IMR-90 (cell line): Measurements from ENCODE around the gene PLCL1. TPM values are rescaled to one million over a fixed set of nuclear protein-coding genes. Genes with fewer than 3 reads are reported as not detected.

ENCODE experiments used
- ATAC-seq: fragments of 200-7000 bp; cut with Tn5 transposase; 2 replicates; pipeline ENCODE4 v1.9.1; 2020; ENCODE audit warnings: low read depth, mild to moderate bottlenecking, moderate library complexity
- BruUV-seq: library from RNA; stranded (reverse); fragments of 400-500 nt; replicated peaks from 2 replicates; lab custom pipeline; 2021; lab: Mats Ljungman, UMichigan
- CTCF ChIA-PET: fragments of 300-600 bp; formaldehyde crosslinking; extraction: SDS; loops from one replicate; lab custom pipeline; 2021; ENCODE audit warnings: antibody characterized with exemption; lab: Yijun Ruan, JAX
- POLR2A ChIA-PET: fragments of 300-600 bp; sonication (Branson Sonifier 250); formaldehyde crosslinking; loops from one replicate; lab custom pipeline; 2022; ENCODE audit warnings: antibody characterized with exemption; ENCODE audit not compliant: unreplicated experiment; lab: Charles Lee
- DNase-seq: peaks from one replicate; pipeline ENCODE4 v3.0.0; 2013
- H2AFZ ChIP-seq: replicated peaks from 2 replicates; pipeline ENCODE3; 2013; ENCODE audit warnings: low read length, mild to moderate bottlenecking; ENCODE audit not compliant: poor library complexity
- H2AK5ac ChIP-seq: 2 replicates; pipeline ENCODE4 v1.6.1; 2013; ENCODE audit warnings: low read depth, low read length, inconsistent platforms
- H2AK9ac ChIP-seq: replicated peaks from 2 replicates; pipeline ENCODE3; 2013; ENCODE audit warnings: mild to moderate bottlenecking, low read depth, low read length, moderate library complexity; ENCODE audit not compliant: poor library complexity
- H2BK120ac ChIP-seq: 2 replicates; pipeline ENCODE4 v1.6.1; 2013; ENCODE audit warnings: low read depth, low read length, inconsistent platforms
- H2BK15ac ChIP-seq: 3 replicates; pipeline ENCODE4 v1.6.1; 2013; ENCODE audit warnings: low read depth, low read length, inconsistent platforms
- H2BK20ac ChIP-seq: 2 replicates; pipeline ENCODE4 v1.6.1; 2013; ENCODE audit warnings: low read depth, mild to moderate bottlenecking, inconsistent platforms, low read length, moderate library complexity
- H2BK5ac ChIP-seq: 2 replicates; pipeline ENCODE4 v1.6.1; 2013; ENCODE audit warnings: mild to moderate bottlenecking, low read depth, low read length, inconsistent platforms; ENCODE audit not compliant: poor library complexity, severe bottlenecking
- H3K14ac ChIP-seq: replicated peaks from 2 replicates; pipeline ENCODE4 v1.6.1; 2013; ENCODE audit warnings: low read depth, low read length, inconsistent platforms
- H3K18ac ChIP-seq: 2 replicates; pipeline ENCODE4 v1.6.1; 2013; ENCODE audit warnings: low read depth, low read length, control low read depth
- H3K23ac ChIP-seq: 2 replicates; pipeline ENCODE4 v1.6.1; 2013; ENCODE audit warnings: low read depth, low read length, inconsistent platforms
- H3K27ac ChIP-seq: 2 replicates; pipeline ENCODE4 v1.5.1; 2013; ENCODE audit warnings: mild to moderate bottlenecking, control low read depth, low read length; ENCODE audit not compliant: insufficient read depth
- H3K27me3 ChIP-seq: 2 replicates; pipeline ENCODE4 v1.6.1; 2013; ENCODE audit warnings: low read length; ENCODE audit not compliant: control insufficient read depth, insufficient read depth
- H3K36me3 ChIP-seq: 2 replicates; pipeline ENCODE4 v1.6.1; 2013; ENCODE audit warnings: low read length, mixed read lengths; ENCODE audit not compliant: control insufficient read depth, insufficient read depth
- H3K4ac ChIP-seq: 2 replicates; pipeline ENCODE4 v1.6.1; 2013; ENCODE audit warnings: low read depth, low read length, inconsistent platforms
- H3K4me1 ChIP-seq: 2 replicates; pipeline ENCODE4 v1.6.1; 2013; ENCODE audit warnings: low read length, mixed read lengths; ENCODE audit not compliant: control insufficient read depth, insufficient read depth
- H3K4me2 ChIP-seq: 2 replicates; pipeline ENCODE4 v1.6.1; 2013; ENCODE audit warnings: low read depth, mild to moderate bottlenecking, control low read depth, low read length, moderate library complexity
- H3K4me3 ChIP-seq: 2 replicates; pipeline ENCODE4 v1.5.1; 2013; ENCODE audit warnings: low read depth, mild to moderate bottlenecking, control low read depth, low read length, moderate library complexity; ENCODE audit not compliant: insufficient read depth
- H3K56ac ChIP-seq: 2 replicates; pipeline ENCODE4 v1.6.1; 2013; ENCODE audit warnings: low read length, inconsistent platforms; ENCODE audit not compliant: insufficient read depth; ENCODE audit errors: extremely low read depth
- H3K79me1 ChIP-seq, 2 experiments: 2 replicates each; pipeline ENCODE4 v1.6.1; 2013; ENCODE audit warnings: low read length in 2 of 2, inconsistent platforms in 1 of 2, low read depth in 1 of 2
- H3K9ac ChIP-seq: 2 replicates; pipeline ENCODE4 v1.6.1; 2013; ENCODE audit warnings: low read depth, low read length, control low read depth
- H3K9me1 ChIP-seq: 2 replicates; pipeline ENCODE4 v1.6.1; 2013; ENCODE audit warnings: low read length, inconsistent platforms; ENCODE audit not compliant: insufficient read depth
- H3K9me3 ChIP-seq: 2 replicates; pipeline ENCODE4 v1.6.1; 2013; ENCODE audit warnings: low read length; ENCODE audit not compliant: control insufficient read depth, insufficient read depth
- H4K20me1 ChIP-seq: 2 replicates; pipeline ENCODE4 v1.6.1; 2013; ENCODE audit warnings: low read length, inconsistent platforms; ENCODE audit not compliant: insufficient read depth
- H4K5ac ChIP-seq: 2 replicates; pipeline ENCODE4 v1.6.1; 2013; ENCODE audit warnings: mild to moderate bottlenecking, low read depth, low read length, control low read depth
- H4K8ac ChIP-seq, 2 experiments: 2 replicates each; pipeline ENCODE4 v1.6.1; 2013; ENCODE audit warnings: low read depth in 2 of 2, low read length in 2 of 2, control low read depth in 1 of 2, inconsistent platforms in 1 of 2
- H4K91ac ChIP-seq: 2 replicates; pipeline ENCODE4 v1.6.1; 2013; ENCODE audit warnings: low read depth, low read length, inconsistent platforms; ENCODE audit not compliant: insufficient read depth
- CEBPB ChIP-seq: IDR thresholded peaks from 2 replicates; pipeline ENCODE4 v1.6.1; 2012; ENCODE audit warnings: low read depth, low read length, improper control_type of control experiment
- CHD1 ChIP-seq: IDR thresholded peaks from 2 replicates; pipeline ENCODE4 v1.6.1; 2012; ENCODE audit warnings: low read depth, low read length, improper control_type of control experiment
- FOS ChIP-seq: fragments of 150-350 bp; IDR thresholded peaks from 2 replicates; pipeline ENCODE4 v1.6.1; 2016; ENCODE audit warnings: low read depth, low read length
- MAFK ChIP-seq: IDR thresholded peaks from 2 replicates; pipeline ENCODE4 v1.6.1; 2012; ENCODE audit warnings: low read depth, low read length, improper control_type of control experiment
- MXI1 ChIP-seq: IDR thresholded peaks from 2 replicates; pipeline ENCODE4 v1.6.1; 2012; ENCODE audit warnings: low read depth, mild to moderate bottlenecking, low read length, moderate library complexity, borderline replicate concordance
- NFE2L2 ChIP-seq: fragments of 150-350 bp; IDR thresholded peaks from 2 replicates; pipeline ENCODE4 v1.6.1; 2016; ENCODE audit warnings: low read depth, mild to moderate bottlenecking, low read length
- RAD21 ChIP-seq: IDR thresholded peaks from 2 replicates; pipeline ENCODE4 v1.6.1; 2012; ENCODE audit warnings: low read length, improper control_type of control experiment
- RCOR1 ChIP-seq: IDR thresholded peaks from 2 replicates; pipeline ENCODE4 v1.6.1; 2012; ENCODE audit warnings: mild to moderate bottlenecking, low read length, improper control_type of control experiment; ENCODE audit not compliant: insufficient replicate concordance
- SMC3 ChIP-seq: fragments of 150-350 bp; IDR thresholded peaks from 2 replicates; pipeline ENCODE4 v1.6.1; 2016; ENCODE audit warnings: low read depth, mild to moderate bottlenecking, antibody characterized with exemption, low read length, moderate library complexity
- WGBS, 2 experiments: methylation state at CpG; one replicate each; pipeline versions ENCODE4 v1.1.5 to v1.1.7; 2013; ENCODE audit warnings: missing lambda C conversion rate in 2 of 2; ENCODE audit not compliant: insufficient read length in 1 of 2; ENCODE audit errors: extremely low coverage in 2 of 2; 5-methylcytosine and 5-hydroxymethylcytosine counted together
- dilution Hi-C: fragments of 300-500 bp; cut with HindIII; formaldehyde crosslinking; loops from one replicate; pipeline ENCODE4 v1.14.3; 2018; ENCODE audit warnings: low sequenced_read_pairs; ENCODE audit not compliant: unreplicated experiment
- in situ Hi-C: fragments of 300-500 bp; cut with MboI; formaldehyde crosslinking; loops from 3 replicates; pipeline ENCODE4 v1.14.3; 2019; ENCODE audit warnings: low sequenced_read_pairs, inconsistent platforms, mixed read lengths
- intact Hi-C: fragments of 100-400 bp; cut with micrococcal nuclease; formaldehyde crosslinking; loops from 2 replicates; pipeline ENCODE4 v1.10.0; 2022
- polyA plus RNA-seq, 3 experiments: library from polyadenylated mRNA; depleted of rRNA; stranded (reverse); fragments of >200 nt; gene quantifications; 2 replicates each; pipeline ENCODE4 v1.2.3, GENCODE V29; 2012; ENCODE audit warnings: low replicate concordance in 1 of 3
- total RNA-seq: library from RNA; depleted of rRNA; stranded (reverse); fragments of >200 nt; gene quantifications from 2 replicates; pipeline ENCODE4 v1.2.3, GENCODE V29; 2012
- TF ChIP-seq, protein P1 (sequence below): fragments of 150-350 bp; IDR thresholded peaks from 2 replicates; pipeline ENCODE4 v1.6.1; 2016; ENCODE audit warnings: low read depth, mild to moderate bottlenecking, low read length, moderate library complexity, borderline replicate concordance

PLCL1 gene
- total and polyA plus RNA-seq, 2 of the 4 experiments (the other 2 are of a cell fraction), result 0.14 to 0.18 TPM

DNA sequence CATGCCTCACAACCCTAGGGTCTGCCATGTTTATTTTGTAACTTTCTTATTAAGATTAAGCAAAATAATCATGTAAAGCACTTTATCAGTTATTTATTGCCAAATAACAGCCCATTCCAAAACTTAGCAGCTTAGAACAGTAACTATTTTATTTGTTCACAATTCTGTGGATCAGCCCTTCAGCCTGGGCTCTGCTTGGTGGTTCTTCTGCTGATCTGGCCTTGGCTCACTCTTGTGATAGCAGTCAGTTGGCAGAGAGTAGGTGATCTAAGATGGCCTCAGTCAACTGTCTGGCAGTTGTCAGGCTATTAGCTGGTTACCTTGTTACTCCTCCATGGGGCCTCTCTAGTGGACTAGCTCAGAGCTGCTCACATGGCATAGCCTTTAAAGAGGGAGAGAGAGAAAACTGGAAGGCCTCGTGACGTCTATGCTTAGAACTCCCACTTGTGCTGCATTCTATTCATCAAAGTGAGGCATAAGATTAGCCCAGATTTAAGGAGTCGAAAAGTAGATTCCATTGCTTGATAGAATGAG is 54.3 kb downstream of the PLCL1 start:
- Histone ChIP-seq H2BK120ac (no peak overlapping the region), H2BK20ac (no peak overlapping the region), H3K4me3 (no peak overlapping the region), H3K18ac (no peak overlapping the region), H4K20me1 (no peaks in the 10 kb centered on the region), H2BK5ac (no peak overlapping the region), H3K23ac (no peak overlapping the region), H4K5ac (no peak overlapping the region), H3K4ac (no peak overlapping the region), H2BK15ac (no peak overlapping the region), H4K8ac (no peak overlapping the region), H3K14ac (no peak overlapping the region), H2AK5ac (no peak overlapping the region), H3K27ac (no peak overlapping the region), H3K4me1 (no peaks in the 10 kb centered on the region), H2AK9ac (no peak overlapping the region), H2AFZ (no peak overlapping the region), H3K27me3 (no peaks in the 10 kb centered on the region), H3K79me1 (no peaks in the 10 kb centered on the region), H3K36me3 (no peaks in the 10 kb centered on the region), H4K91ac (no peak overlapping the region), H3K9me3 (peaks cover 1% of the 10 kb centered on the region; the same call in 1 of the 2 replicates), H3K56ac (no peak overlapping the region), H3K9ac (no peak overlapping the region), H3K9me1 (no peaks in the 10 kb centered on the region), H3K4me2 (no peak overlapping the region)
- in situ Hi-C loops, result no loop called here
- WGBS, 2 experiments, result no CpG with 5 or more reads among the region's 3 CpGs
- DNase-seq (no peak), ATAC-seq (no peak)
- intact Hi-C loops, result no loop called here
- ChIA-PET POLR2A (no interaction called here), CTCF (no interaction called here)
- TF ChIP-seq SMC3 (no peak), NFE2L2 (no peak), FOS (no peak), RAD21 (no peak), RCOR1 (no peak), MAFK (no peak), CHD1 (no peak), CEBPB (no peak), MXI1 (no peak)
- TF ChIP-seq, protein P1, sequence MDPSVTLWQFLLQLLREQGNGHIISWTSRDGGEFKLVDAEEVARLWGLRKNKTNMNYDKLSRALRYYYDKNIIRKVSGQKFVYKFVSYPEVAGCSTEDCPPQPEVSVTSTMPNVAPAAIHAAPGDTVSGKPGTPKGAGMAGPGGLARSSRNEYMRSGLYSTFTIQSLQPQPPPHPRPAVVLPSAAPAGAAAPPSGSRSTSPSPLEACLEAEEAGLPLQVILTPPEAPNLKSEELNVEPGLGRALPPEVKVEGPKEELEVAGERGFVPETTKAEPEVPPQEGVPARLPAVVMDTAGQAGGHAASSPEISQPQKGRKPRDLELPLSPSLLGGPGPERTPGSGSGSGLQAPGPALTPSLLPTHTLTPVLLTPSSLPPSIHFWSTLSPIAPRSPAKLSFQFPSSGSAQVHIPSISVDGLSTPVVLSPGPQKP, result no peak
- BruUV-seq, result no TSS peak
- dilution Hi-C loops, result no loop called here
